Dermis microvascular lymphatic vessel endothelial cell (primary cell): ENCODE data around the gene IL9R. TPM values are rescaled to one million over a fixed set of nuclear protein-coding genes. Genes with fewer than 3 reads are reported as not detected.
A peak's percentile ranks its signal among the peaks of the same experiment; 100 is the strongest.
"Not testable (repeated sequence)": the region's sequence is repeated elsewhere in the genome, so short reads cannot be mapped to it uniquely, and the experiment has no call there.

Experiments used
- DNase-seq, 2 donors: peaks; one replicate each; pipeline versions ENCODE4 v3.0.0 to v3.0.0-alpha.2; 2010; ENCODE audit warnings: low read depth in 2 of 2
- total RNA-seq: library from RNA; depleted of rRNA; stranded (reverse); fragments of >200 nt; gene quantifications from 2 replicates; pipeline ENCODE4 v1.2.1, GENCODE V29; 2014

The IL9R gene
- total RNA-seq, 1 donor from 2014 or later, result under 0.01 TPM

GRCh38 chrX:155998761-155999510, 1.4 kb downstream of the IL9R start:
- DNase-seq, result no peak

- not testable (repeated sequence) for DNase-seq
Observed at GRCh38 chrX:155999751-156000150, 2.3 kb downstream of the IL9R start.

DNA sequence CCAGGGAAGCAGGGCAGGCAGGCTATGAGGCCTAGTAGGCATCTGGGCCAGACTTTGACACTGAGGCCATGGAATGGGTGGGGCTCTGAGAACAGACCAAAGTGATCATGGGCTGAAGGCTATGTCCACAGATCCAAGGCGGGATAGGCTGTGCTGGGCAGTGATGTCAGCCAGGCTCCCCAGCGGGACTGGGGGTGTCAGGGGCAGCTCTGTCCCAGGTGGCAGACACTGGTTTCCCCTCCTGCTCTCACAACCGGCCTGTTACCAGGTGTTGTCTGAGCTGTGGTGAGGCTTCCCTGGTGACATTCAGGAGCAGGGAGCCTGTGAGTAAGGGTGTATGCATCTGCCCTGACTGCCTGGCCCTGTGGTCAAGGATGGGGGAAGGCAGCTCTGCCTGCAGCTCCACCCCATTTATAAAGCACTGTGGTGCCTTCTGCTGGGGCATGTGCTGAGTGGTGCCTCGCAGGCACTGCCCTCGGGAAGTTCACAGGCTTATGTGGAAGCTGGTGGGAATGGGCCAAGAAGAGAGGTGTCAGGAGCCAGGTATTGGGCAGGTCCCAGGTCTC, 2.9 kb downstream of the IL9R start:
- DNase-seq, result no peak

GRCh38 chrX:156001001-156001666, 3.6 kb downstream of the IL9R start:
- DNase-seq, result no peak

DNA sequence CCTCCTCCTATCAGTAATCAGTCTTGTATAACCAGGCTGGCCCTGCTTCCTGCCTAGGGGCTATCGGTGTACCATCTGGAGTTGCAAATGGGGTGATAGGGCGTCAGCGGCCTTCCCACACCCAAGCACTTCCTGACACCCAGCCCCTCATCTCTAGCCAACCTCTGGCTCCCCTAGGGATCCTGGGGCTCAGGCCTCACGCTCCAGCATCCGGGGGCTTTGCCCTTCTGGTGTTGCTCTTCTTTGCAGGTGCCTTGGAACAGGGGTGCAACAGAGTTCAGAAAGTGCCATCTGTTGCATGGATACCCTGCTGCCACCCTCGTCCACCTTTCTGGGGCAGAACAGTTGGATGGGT, 4.1 kb downstream of the IL9R start:
- no peak for DNase-seq

- no peak for DNase-seq
Observed at GRCh38 chrX:156002507-156002906, 5.0 kb downstream of the IL9R start.

- DNase-seq, result no peak
Observed at GRCh38 chrX:156003486-156004185, 6.1 kb downstream of the IL9R start.

DNA sequence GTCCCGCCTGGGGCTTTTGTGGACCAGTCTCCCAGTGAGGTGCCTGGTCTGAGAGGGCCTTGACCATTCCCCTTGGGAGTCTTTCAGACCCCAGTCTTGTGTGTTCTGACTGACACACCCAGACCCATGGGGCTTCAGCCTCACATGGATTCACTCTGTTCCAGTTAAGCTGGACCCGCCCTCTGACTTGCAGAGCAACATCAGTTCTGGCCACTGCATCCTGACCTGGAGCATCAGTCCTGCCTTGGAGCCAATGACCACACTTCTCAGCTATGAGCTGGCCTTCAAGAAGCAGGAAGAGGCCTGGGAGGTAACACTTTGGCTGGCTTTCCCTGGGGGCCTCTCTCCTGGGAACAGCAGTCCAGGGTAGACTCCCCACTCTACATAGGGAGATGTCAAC, 6.8 kb downstream of the IL9R start:
- DNase-seq, result no peak

GRCh38 chrX:156004740-156005139, 7.2 kb downstream of the IL9R start:
- DNase-seq, result no peak

DNA sequence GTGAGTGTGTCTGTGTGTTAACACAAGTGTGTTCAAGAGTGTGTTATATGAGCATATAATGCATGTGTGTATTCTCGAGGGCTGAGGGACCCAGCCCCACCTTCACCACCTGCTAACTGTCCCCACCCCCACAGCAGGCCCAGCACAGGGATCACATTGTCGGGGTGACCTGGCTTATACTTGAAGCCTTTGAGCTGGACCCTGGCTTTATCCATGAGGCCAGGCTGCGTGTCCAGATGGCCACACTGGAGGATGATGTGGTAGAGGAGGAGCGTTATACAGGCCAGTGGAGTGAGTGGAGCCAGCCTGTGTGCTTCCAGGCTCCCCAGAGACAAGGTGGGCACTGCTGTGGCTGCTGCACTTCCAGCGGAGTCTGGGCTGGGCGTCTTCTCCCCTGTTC, 7.6 kb downstream of the IL9R start:
- no peak for DNase-seq

DNA sequence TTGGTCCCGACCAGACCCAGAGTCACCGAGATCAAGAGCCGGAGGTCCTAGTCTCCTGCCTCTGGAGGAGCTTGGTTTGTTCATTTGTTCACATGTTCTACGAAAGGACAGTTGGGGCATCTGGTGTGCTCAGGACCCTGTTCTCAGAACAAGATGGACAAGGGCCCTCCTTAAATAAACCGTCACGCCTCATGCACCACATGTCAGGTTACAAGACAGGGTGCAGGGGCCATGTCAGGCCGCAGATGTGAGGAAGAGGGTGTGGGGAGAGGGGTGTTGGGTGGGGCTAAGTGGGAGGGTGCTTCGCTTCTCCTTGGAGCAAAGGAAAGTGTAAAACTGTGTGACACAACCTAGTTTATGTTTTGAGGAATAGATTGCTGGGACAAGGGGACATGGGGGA, 9.0 kb downstream of the IL9R start:
- DNase-seq, result not testable (repeated sequence)

- DNase-seq, result not testable (repeated sequence)
Observed at GRCh38 chrX:156008379-156008778, 10.9 kb downstream of the IL9R start.

GRCh38 chrX:156008915-156009314, 11.4 kb downstream of the IL9R start:
- no peak for DNase-seq

DNA sequence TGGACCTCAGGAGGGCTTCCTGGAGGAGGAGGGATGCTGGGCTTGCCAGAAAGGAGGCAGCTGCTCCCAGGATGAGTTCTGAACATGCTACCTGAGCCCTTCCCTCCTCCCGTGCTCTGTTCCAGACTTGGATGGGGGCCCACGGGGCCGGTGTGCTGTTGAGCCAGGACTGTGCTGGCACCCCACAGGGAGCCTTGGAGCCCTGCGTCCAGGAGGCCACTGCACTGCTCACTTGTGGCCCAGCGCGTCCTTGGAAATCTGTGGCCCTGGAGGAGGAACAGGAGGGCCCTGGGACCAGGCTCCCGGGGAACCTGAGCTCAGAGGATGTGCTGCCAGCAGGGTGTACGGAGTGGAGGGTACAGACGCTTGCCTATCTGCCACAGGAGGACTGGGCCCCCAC, 12.2 kb downstream of the IL9R start:
- DNase-seq, result not testable (repeated sequence)

DNA sequence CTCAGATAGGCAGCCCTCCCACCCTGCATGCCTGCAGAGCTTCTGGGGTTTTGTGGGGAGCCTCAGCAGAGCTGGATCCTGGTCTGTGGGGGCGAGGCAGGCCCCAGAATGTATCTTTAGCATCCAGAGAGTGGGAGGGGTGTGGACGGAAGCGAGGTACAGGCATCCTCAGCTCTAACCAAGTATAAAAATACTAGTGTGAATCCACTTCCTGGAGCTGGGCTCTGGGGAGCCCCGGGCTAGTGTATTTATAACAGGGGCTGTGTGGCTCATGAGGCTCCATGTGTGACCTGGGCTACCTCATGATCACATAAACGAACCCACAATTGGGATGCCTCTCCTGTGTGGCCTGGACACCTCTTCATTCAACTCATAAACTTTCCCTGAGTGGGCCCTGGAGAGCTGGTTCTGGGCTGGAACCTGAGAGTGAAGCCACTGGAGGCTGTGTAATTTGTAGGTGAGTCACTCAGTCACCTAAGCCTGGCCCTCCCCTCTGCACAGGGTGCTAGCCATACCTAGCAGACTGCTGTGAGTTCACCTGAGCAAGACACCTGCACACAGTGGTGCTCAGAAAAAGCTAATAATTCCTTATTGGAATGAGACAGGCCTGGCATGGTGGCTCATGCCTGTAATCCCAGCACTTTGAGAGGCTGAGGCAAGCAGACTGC, 15.9 kb downstream of the IL9R start:
- not testable (repeated sequence) for DNase-seq

DNA sequence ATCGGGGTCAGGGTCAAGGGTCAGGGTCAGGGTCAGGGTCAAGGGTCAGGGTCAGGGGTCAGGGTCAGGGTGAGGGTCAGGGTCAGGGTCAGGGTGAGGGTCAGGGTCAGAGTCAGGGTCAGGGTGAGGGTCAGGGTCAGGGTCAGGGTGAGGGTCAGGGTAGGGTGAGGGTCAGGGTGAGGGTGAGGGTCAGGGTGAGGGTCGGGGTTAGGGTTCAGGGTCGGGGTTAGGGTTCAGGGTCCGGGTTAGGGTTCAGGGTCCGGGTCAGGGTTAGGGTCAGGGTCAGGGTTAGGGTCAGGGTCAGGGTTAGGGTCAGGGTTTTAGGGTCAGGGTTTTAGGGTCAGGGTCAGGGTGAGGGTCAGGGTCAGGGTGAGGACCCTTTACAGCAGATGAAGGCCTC, 22.4 kb downstream of the IL9R start:
- peak in 1 of 2 donors; percentile 3 for DNase-seq

DNA sequence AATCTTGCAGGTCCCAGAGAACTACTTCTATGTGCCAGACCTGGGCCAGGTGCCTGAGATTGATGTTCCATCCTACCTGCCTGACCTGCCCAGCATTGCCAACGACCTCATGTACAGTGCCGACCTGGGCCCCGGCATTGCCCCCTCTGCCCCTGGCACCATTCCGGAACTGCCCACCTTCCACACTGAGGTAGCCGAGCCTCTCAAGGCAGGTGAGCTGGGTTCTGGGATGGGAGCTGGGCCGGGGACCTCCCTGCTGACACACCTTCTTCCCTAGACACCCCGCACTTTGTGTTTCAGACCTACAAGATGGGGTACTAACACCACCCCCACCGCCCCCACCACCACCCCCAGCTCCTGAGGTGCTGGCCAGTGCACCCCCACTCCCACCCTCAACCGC, 25.5 kb downstream of the IL9R start:
- not testable (repeated sequence) for DNase-seq

DNA sequence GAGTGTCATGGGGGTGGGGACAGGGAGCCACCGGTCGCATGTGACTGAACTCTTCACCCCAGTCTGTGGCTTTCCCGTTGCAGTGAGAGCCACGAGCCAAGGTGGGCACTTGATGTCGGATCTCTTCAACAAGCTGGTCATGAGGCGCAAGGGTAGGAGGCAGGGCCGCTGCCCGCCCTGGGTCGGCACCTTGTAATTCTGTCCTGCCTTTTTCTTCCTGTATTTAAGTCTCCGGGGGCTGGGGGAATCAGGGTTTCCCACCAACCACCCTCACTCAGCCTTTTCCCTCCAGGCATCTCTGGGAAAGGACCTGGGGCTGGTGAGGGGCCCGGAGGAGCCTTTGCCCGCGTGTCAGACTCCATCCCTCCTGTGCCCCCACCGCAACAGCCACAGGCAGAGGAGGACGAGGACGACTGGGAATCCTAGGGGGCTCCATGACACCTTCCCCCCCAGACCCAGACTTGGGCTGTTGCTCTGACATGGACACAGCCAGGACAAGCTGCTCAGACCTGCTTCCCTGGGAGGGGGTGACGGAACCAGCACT, 27.5 kb downstream of the IL9R start:
- DNase-seq, result not testable (repeated sequence)

- not testable (repeated sequence) for DNase-seq
Observed at GRCh38 chrX:156028653-156029237, 31.2 kb downstream of the IL9R start.

GRCh38 chrX:156029296-156029695, 31.8 kb downstream of the IL9R start:
- DNase-seq, result not testable (repeated sequence)
